UCSD-AML1 (cell line): ENCODE measurements around the gene NGEF.
"Not testable (repeated sequence)": the region's sequence is repeated elsewhere in the genome, so short reads cannot be mapped to it uniquely, and the experiment has no call there.

Experiments
- DNase-seq: peaks from one replicate; lab custom pipeline; 2025; ENCODE audit not compliant: unreplicated experiment; lab: John Stamatoyannopoulos, UW

Gene NGEF

GRCh38 chr2:232930059-232930400 lies 83.0 kb downstream of the NGEF start:
- no peak for DNase-seq

GRCh38 chr2:232929303-232930058 lies 83.6 kb downstream of the NGEF start:
- no peak for DNase-seq

DNA sequence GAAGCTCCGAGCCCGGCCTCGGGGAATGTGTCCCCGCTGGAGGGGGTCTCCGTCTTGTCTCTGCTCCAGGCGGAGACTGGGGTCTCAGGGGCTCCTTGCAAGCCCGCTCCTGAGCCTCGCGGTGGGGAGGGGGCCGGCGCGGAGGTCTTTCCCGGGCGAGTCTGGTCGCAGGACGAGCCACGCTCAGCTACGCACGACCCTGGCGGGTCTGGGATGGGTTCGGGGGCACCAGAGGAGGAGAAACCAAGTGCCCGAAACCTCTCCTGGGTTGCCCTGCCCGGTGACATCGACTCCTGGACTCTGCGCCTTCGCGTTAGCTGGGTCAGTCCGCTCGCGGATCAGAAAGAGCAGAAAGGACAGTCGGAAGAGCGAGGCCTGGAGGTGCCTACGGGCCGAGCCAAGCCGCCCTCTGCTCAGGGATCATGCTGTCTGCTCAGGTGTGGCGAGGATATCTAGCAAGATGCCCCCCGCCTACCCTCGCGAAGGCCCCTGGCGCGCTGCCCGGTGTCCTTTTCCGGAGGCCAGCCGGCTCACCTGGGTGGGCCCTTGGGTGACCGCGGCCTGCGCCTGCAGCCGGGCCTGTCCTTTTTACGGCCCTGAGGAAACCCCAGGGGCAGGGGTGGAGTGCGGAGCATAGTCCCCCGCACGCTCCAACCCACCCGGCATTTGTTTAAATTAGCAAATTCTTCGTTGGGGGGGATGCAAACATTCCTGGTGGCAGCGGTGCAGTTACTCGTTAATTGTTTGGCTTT lies 84.3 kb downstream of the NGEF start:
- no peak for DNase-seq

- DNase-seq, result no peak
Measured at GRCh38 chr2:232927793-232928550, 85.1 kb downstream of the NGEF start.

- no peak for DNase-seq
Measured at GRCh38 chr2:232927032-232927792, 85.8 kb downstream of the NGEF start.

- DNase-seq, result no peak
Measured at GRCh38 chr2:232926431-232926939, 86.6 kb downstream of the NGEF start.

- DNase-seq, result no peak
Measured at GRCh38 chr2:232925821-232926156, 87.3 kb downstream of the NGEF start.

DNA sequence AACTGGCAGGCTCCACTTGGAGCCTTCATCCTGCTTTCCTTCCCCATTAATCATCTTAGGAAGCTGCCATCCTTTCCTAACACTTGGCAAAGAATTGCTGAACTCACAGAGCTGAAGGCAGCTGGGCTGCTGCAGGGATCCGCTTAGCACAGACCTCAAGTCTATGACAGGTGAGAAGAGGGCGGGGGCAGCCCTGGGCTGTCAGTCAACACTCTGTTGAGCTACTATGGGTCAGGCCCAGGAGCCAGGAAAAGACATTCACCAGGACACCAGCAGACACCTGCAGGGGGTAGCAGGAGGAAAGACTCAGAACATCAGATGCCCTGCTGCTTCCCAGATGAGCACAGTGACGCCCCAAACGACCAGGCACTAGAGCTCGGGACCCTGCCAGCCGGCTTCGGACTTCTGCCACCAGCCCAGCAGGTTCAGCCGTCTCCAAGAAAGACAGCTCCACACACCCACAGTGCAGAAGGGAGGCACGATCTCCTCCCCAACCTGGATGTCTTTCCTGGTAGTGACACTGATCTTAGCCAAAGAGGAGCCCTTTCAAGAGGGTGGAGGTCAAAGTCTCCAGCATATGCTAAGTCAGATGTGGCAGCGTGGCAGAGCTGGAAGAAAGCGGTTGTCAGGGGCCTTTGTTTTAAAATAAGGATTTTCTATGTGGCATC lies 87.8 kb downstream of the NGEF start:
- DNase-seq, result no peak

- DNase-seq, result no peak
Measured at GRCh38 chr2:232924433-232924832, 88.6 kb downstream of the NGEF start.

DNA sequence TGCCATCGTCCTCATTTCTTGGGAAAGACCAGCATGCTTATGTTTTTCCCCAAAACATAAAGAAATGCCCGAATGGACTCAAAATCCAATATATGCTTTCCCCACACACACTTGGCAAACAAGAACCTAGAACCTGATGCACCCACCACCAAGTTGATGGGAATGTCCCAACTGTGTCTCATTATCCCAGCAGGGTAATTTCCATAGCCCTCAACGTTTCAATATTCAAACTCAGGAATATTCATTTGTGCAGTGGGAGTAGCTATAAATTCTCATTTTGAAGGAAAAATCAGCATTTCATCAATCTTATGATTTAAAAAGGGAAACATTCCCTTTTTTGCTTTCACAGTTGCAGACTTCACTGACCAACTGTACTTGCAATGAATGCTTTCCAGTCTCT lies 92.3 kb downstream of the NGEF start:
- DNase-seq, result no peak

GRCh38 chr2:232920055-232920454 lies 93.0 kb downstream of the NGEF start:
- no peak for DNase-seq

- no peak for DNase-seq
Measured at GRCh38 chr2:232919141-232919540, 93.9 kb downstream of the NGEF start.

DNA sequence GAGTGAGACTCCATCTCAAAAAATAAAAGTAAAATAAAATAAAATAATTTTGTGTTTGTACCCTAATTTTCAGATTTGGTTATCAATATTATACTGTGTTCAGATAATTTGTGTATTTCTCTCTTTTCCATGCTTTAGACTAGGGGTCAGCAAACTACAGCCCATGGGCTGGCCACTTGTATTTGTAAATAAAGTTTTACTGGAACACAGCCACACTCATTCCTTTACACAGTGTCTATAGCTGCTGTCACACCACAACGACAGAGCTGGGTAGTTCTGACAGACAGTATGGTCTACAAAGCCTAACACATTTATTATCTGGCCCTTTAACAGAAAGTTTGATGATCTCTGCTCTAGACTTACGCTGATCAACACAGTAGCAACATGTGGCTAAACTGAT lies 99.2 kb downstream of the NGEF start:
- no peak for DNase-seq

- no peak for DNase-seq
Measured at GRCh38 chr2:232911712-232912277, 101.3 kb downstream of the NGEF start.

DNA sequence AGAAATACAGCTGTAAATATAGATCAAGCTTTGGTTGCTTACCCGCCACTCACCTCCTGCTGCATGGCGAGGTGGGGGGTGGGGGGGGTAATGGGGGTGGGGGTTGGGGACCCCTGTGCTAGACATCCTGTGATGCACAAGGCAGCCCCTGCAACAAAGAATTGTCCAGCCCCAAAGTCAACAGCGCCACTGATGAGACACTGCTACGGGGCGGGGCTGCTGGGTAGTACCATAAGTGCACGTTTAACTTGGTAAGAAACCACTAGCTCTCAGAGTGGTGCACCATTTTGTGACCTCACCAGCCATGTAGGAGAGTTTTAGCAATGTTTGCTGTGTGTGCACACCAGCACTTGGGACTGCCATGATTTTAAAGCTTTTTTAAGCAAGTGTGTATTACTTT lies 102.7 kb downstream of the NGEF start:
- DNase-seq, result no peak

- no peak for DNase-seq
Measured at GRCh38 chr2:232908695-232909094, 104.4 kb downstream of the NGEF start.

- DNase-seq, result not testable (repeated sequence)
Measured at GRCh38 chr2:232907718-232908085, 105.4 kb downstream of the NGEF start.

- DNase-seq, result not testable (repeated sequence)
Measured at GRCh38 chr2:232906867-232907717, 106.0 kb downstream of the NGEF start.

DNA sequence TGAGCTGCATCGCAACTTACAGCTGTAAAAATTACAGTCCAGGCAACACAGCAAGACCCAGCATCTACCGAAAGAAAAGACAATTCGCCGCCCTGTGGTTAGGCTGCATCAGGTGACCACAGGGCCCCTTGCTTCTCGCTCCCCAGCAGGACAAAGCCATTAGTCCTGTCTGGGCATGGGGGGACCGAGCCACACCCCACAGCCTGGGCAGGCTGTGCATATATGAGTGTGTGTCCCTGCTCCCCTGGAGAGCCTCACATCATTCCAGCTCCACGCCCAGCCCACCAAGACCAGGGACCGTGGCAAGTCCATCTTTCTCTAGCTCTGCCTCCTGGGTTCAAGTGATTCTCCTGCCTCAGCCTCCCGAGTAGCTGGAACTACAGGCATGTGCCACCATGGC lies 109.1 kb downstream of the NGEF start:
- no peak for DNase-seq
